Liver (tissue), 9 donors: ENCODE results near the gene SLC25A25. TPM values are rescaled to one million over a fixed set of nuclear protein-coding genes. Genes with fewer than 3 reads are reported as not detected.

Experiments
- DNase-seq: peaks from one replicate; pipeline ENCODE4 v3.0.0-alpha.2; 2017; ENCODE audit warnings: low spot score
- H3K27ac ChIP-seq, 2 donors: one replicate each; pipeline ENCODE4 v1.7.0; 2013; ENCODE audit warnings: inconsistent platforms in 2 of 2, low read length in 2 of 2, control low read depth in 1 of 2, low read depth in 1 of 2, mild to moderate bottlenecking in 1 of 2
- H3K27me3 ChIP-seq, 4 donors: one replicate each; pipeline versions ENCODE4 v1.6.1 to v1.7.0; 2013; ENCODE audit warnings: low read length in 3 of 4, inconsistent platforms in 1 of 4, mild to moderate bottlenecking in 1 of 4, moderate library complexity in 1 of 4; ENCODE audit not compliant: control insufficient read depth in 4 of 4, insufficient read depth in 4 of 4
- H3K36me3 ChIP-seq, 4 donors: one replicate each; pipeline versions ENCODE4 v1.6.1 to v1.7.0; 2013; ENCODE audit warnings: low read length in 3 of 4, mild to moderate bottlenecking in 3 of 4, low read depth in 1 of 4, moderate library complexity in 1 of 4; ENCODE audit not compliant: control insufficient read depth in 4 of 4, insufficient read depth in 3 of 4
- H3K4me1 ChIP-seq, 4 donors: one replicate each; pipeline versions ENCODE4 v1.6.1 to v1.7.0; 2013; ENCODE audit warnings: low read length in 3 of 4, mild to moderate bottlenecking in 3 of 4, moderate library complexity in 1 of 4; ENCODE audit not compliant: control insufficient read depth in 4 of 4, insufficient read depth in 4 of 4
- H3K4me3 ChIP-seq, 3 donors: one replicate each; pipeline versions ENCODE4 v1.6.1 to v1.7.0; 2013; ENCODE audit warnings: low read length in 3 of 3, control low read depth in 1 of 3, low read depth in 1 of 3, mild to moderate bottlenecking in 1 of 3
- H3K9ac ChIP-seq, 2 donors: one replicate each; pipeline ENCODE4 v1.7.0; 2013; ENCODE audit warnings: low read length in 2 of 2, mild to moderate bottlenecking in 2 of 2, moderate library complexity in 2 of 2, control low read depth in 1 of 2, low read depth in 1 of 2
- H3K9me3 ChIP-seq, 4 donors: one replicate each; pipeline versions ENCODE4 v1.6.1 to v1.7.0; 2013; ENCODE audit warnings: low read length in 3 of 4; ENCODE audit not compliant: control insufficient read depth in 4 of 4
- CTCF ChIP-seq: fragments of 150-350 bp; IDR thresholded peaks from 2 replicates; pipeline ENCODE4 v1.5.1; 2017; ENCODE audit warnings: improper control_type of control experiment, low read depth, low read length; ENCODE audit not compliant: missing input control
- EGR1 ChIP-seq, 2 donors: IDR thresholded peaks; 2 replicates each; pipeline ENCODE4 v1.6.1; 2016 to 2018; ENCODE audit warnings: antibody characterized with exemption in 2 of 2, low read depth in 2 of 2
- FOXA1 ChIP-seq: IDR thresholded peaks from 2 replicates; pipeline ENCODE4 v1.6.1; 2016; ENCODE audit warnings: antibody characterized with exemption
- FOXA2 ChIP-seq: IDR thresholded peaks from 2 replicates; pipeline ENCODE4 v1.6.1; 2016; ENCODE audit warnings: antibody characterized with exemption
- GABPA ChIP-seq, 2 donors: IDR thresholded peaks in 1 of 2; conservative IDR thresholded peaks in 1 of 2; 2 replicates each; pipeline ENCODE4 v1.6.1; 2016; ENCODE audit warnings: antibody characterized with exemption in 2 of 2, mild to moderate bottlenecking in 1 of 2, moderate library complexity in 1 of 2
- HNF4A ChIP-seq, 2 donors: conservative IDR thresholded peaks; 2 replicates each; pipeline ENCODE4 v1.6.1; 2016; ENCODE audit warnings: antibody characterized with exemption in 2 of 2, mild to moderate bottlenecking in 2 of 2
- HNF4G ChIP-seq: IDR thresholded peaks from 2 replicates; pipeline ENCODE4 v1.6.1; 2016; ENCODE audit warnings: antibody characterized with exemption
- JUND ChIP-seq, 2 donors: IDR thresholded peaks; 2 replicates each; pipeline ENCODE4 v1.6.1; 2016; ENCODE audit warnings: antibody characterized with exemption in 2 of 2
- NR2F2 ChIP-seq: IDR thresholded peaks from 2 replicates; pipeline ENCODE4 v1.6.1; 2016; ENCODE audit warnings: antibody characterized with exemption
- RAD21 ChIP-seq, 2 donors: IDR thresholded peaks; 2 replicates each; pipeline ENCODE4 v1.6.1; 2016; ENCODE audit warnings: antibody characterized with exemption in 2 of 2, mild to moderate bottlenecking in 2 of 2
- REST ChIP-seq: IDR thresholded peaks from 2 replicates; pipeline ENCODE4 v1.6.1; 2016; ENCODE audit warnings: antibody characterized with exemption, mild to moderate bottlenecking
- RXRA ChIP-seq, 2 donors: IDR thresholded peaks; 2 replicates each; pipeline ENCODE4 v1.6.1; 2017 to 2018; ENCODE audit warnings: antibody characterized with exemption in 2 of 2, mild to moderate bottlenecking in 1 of 2
- SP1 ChIP-seq: IDR thresholded peaks from 2 replicates; pipeline ENCODE4 v1.6.1; 2018; ENCODE audit warnings: antibody characterized with exemption, mild to moderate bottlenecking
- WGBS: extraction: QIAGEN DNeasy Blood & Tissue Kit; methylation state at CpG from one replicate; pipeline ENCODE4 v1.1.7; 2013; 5-methylcytosine and 5-hydroxymethylcytosine counted together
- polyA plus RNA-seq, 2 donors: library from polyadenylated mRNA; stranded (reverse) in 1 of 2; unstranded in 1 of 2; fragments of 200-250 nt in 1 of 2; fragments of >200 nt in 1 of 2; fragmentation: Nextera tagmentation in 1 of 2; extraction: Ambion mirVana in 1 of 2; gene quantifications; one replicate each; pipeline versions ENCODE4 v1.2.1 to v1.2.3, GENCODE V29; 2013 to 2015
- total RNA-seq, 2 donors: library from RNA; depleted of rRNA; stranded (reverse); fragments of >200 nt; gene quantifications; one replicate each; pipeline ENCODE4 v1.2.3, GENCODE V29; 2014
- TF ChIP-seq, protein P1 (sequence below): IDR thresholded peaks from 2 replicates; pipeline ENCODE4 v1.6.1; 2016; ENCODE audit warnings: antibody characterized with exemption
- TF ChIP-seq, protein P2 (sequence below): IDR thresholded peaks from 2 replicates; pipeline ENCODE4 v1.6.1; 2016; ENCODE audit warnings: antibody characterized with exemption
- donor health status: healthy.
- donor health status: healthy.
- donor health status: healthy.
- donor health status: healthy.
- donor health status: healthy.

Gene SLC25A25
- total and polyA plus RNA-seq, 4 donors = 21.7 to 74.6 (median 39.3) TPM

DNA sequence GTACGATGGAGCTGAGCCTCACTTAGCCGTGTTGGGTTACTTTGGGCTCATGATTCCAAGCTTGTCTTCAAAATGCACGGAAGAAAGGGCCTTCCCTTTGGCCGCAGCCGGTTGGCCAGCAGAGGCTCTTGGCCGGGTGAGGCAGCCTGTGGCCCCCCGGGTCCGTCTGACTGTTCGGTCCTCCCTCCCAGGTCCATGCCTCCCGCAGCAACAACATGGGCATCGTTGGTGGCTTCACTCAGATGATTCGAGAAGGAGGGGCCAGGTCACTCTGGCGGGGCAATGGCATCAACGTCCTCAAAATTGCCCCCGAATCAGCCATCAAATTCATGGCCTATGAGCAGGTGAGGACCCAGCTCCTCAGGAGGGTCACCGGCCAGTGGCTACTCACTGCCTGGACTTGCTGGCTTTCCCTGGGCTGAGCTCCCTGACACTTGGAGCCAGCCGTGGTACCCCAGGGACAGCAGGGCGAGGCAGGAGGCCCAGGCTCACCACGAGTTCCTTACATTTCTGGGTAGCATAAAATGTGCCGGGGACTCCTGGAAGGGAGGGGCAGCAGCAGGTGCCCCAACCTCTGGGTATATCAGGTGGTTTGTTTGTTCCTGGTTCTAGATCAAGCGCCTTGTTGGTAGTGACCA lies 37.6 kb downstream of the SLC25A25 start:
- no peak for TF ChIP-seq JUND (IDR thresholded peaks at IDR 0.05)
- no peak for TF ChIP-seq FOXA1
- no peak for TF ChIP-seq CTCF
- TF ChIP-seq REST = no peak
- TF ChIP-seq HNF4A (conservative IDR thresholded peaks at IDR 0.05) = no peak
- TF ChIP-seq, protein P1, sequence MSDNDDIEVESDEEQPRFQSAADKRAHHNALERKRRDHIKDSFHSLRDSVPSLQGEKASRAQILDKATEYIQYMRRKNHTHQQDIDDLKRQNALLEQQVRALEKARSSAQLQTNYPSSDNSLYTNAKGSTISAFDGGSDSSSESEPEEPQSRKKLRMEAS = no peak
- no peak for TF ChIP-seq HNF4G
- no peak for TF ChIP-seq FOXA2
- no peak for TF ChIP-seq RXRA (IDR thresholded peaks at IDR 0.05)
- TF ChIP-seq GABPA (IDR thresholded peaks at IDR 0.05 in 1 of 2, conservative IDR thresholded peaks at IDR 0.05 in 1 of 2) = no peak
- no peak for TF ChIP-seq RAD21 (IDR thresholded peaks at IDR 0.05)
- no peak for TF ChIP-seq EGR1 (IDR thresholded peaks at IDR 0.05; ENCODE audit: low read depth in 2 of 2)
- TF ChIP-seq, protein P2, sequence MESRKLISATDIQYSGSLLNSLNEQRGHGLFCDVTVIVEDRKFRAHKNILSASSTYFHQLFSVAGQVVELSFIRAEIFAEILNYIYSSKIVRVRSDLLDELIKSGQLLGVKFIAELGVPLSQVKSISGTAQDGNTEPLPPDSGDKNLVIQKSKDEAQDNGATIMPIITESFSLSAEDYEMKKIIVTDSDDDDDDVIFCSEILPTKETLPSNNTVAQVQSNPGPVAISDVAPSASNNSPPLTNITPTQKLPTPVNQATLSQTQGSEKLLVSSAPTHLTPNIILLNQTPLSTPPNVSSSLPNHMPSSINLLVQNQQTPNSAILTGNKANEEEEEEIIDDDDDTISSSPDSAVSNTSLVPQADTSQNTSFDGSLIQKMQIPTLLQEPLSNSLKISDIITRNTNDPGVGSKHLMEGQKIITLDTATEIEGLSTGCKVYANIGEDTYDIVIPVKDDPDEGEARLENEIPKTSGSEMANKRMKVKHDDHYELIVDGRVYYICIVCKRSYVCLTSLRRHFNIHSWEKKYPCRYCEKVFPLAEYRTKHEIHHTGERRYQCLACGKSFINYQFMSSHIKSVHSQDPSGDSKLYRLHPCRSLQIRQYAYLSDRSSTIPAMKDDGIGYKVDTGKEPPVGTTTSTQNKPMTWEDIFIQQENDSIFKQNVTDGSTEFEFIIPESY = no peak
- TF ChIP-seq NR2F2 = no peak
- TF ChIP-seq SP1 = no peak
- Histone ChIP-seq H3K9me3 (no peaks in the 10 kb centered on the region), H3K27me3 (no peaks in the 10 kb centered on the region), H3K9ac (no peak overlapping the region), H3K4me3 (no peak overlapping the region), H3K4me1 (peaks cover 13 to 72% (median 46%) of the 10 kb centered on the region in 4 donors), H3K27ac (peak overlapping the region; percentile 20 to 51), H3K36me3 (peaks cover 17 to 38% (median 30%) of the 10 kb centered on the region in 4 donors)
- WGBS = 87% methylated on average over 21 of the region's 21 CpGs
- no peak for DNase-seq
